Activated T-helper 2 cell treated with anti-CD3 and anti-CD28 coated beads, Interferon-gamma antibody, Interleukin-2, Interleukin-4, amounts not matched to agents 10 μg/mL and 5 μg/mL and 100 μg/mL, durations not matched to agents 14 hours and 24 hours and 36 hours (primary cell): ENCODE results near the gene AP1B1. TPM values are rescaled to one million over a fixed set of nuclear protein-coding genes. Genes with fewer than 3 reads are reported as not detected.
"Not testable (repeated sequence)": the region's sequence is repeated elsewhere in the genome, so short reads cannot be mapped to it uniquely, and the experiment has no call there.

ENCODE experiments used
- DNase-seq: peaks from one replicate; pipeline ENCODE4 v3.0.0; 2021; ENCODE audit warnings: low spot score
- H3K27ac Mint-ChIP-seq: one replicate; pipeline ENCODE4 v1.8.0; 2021; ENCODE audit warnings: mixed read lengths
- H3K27me3 Mint-ChIP-seq: one replicate; pipeline ENCODE4 v1.8.0; 2021; ENCODE audit warnings: low read depth, mixed read lengths
- H3K36me3 Mint-ChIP-seq: one replicate; pipeline ENCODE4 v1.8.0; 2021; ENCODE audit warnings: low read depth, mixed read lengths
- H3K4me1 Mint-ChIP-seq: one replicate; pipeline ENCODE4 v1.8.0; 2021; ENCODE audit warnings: low read depth, mixed read lengths
- H3K4me3 Mint-ChIP-seq: one replicate; pipeline ENCODE4 v1.8.0; 2021; ENCODE audit warnings: low read depth, mild to moderate bottlenecking, moderate library complexity, mixed read lengths
- H3K9me3 Mint-ChIP-seq: one replicate; pipeline ENCODE4 v1.8.0; 2021; ENCODE audit warnings: mixed read lengths
- intact Hi-C: fragments of 100-400 bp; cut with micrococcal nuclease; formaldehyde crosslinking; loops from one replicate; pipeline ENCODE4 v1.15.1; 2023
- total RNA-seq: library from RNA; stranded (reverse); gene quantifications from 2 replicates; pipeline ENCODE4 v1.2.3, GENCODE V29; 2022

The AP1B1 gene
- total RNA-seq = 73.4 and 76.4 TPM in 2 replicates

- Mint-ChIP-seq H3K9me3 (no peaks in the 10 kb centered on the region), H3K4me1 (peaks cover 22% of the 10 kb centered on the region), H3K27ac (peak within 1 kb of the TSS; percentile 87), H3K27me3 (no peaks in the 10 kb centered on the region), H3K4me3 (peak within 1 kb of the TSS; percentile 89), H3K36me3 (peaks cover 11% of the 10 kb centered on the region)
- peak; percentile 92 for DNase-seq
- intact Hi-C loops = loop anchor here (1.0 kb wide), 1 partner anchor 119 kb away; no protein-coding TSS in a partner anchor
These were observed at the start of gene AP1B1 for GRCh38 chr22:29387921-29388758. TSS of gene AP1B1 (minus strand) at chr22:29388570. CDS start at chr22:29367243, 21,327 bp downstream.

GRCh38 chr22:29435236-29436136, 47.1 kb upstream of the AP1B1 start:
- Mint-ChIP-seq H3K9me3 (no peaks in the 10 kb centered on the region), H3K27ac (no peak overlapping the region), H3K27me3 (peaks cover 33% of the 10 kb centered on the region), H3K4me3 (no peak overlapping the region), H3K4me1 (no peaks in the 10 kb centered on the region), H3K36me3 (no peaks in the 10 kb centered on the region)
- no peak for DNase-seq
- intact Hi-C loops = no loop called here

GRCh38 chr22:29434288-29434687, 45.9 kb upstream of the AP1B1 start:
- no peaks in the 10 kb centered on the region for H3K9me3 Mint-ChIP-seq
- H3K36me3 Mint-ChIP-seq = no peaks in the 10 kb centered on the region
- H3K4me1 Mint-ChIP-seq = no peaks in the 10 kb centered on the region
- no peak overlapping the region for H3K4me3 Mint-ChIP-seq
- DNase-seq = no peak
- peaks cover 40% of the 10 kb centered on the region for H3K27me3 Mint-ChIP-seq
- intact Hi-C loops = no loop called here
- H3K27ac Mint-ChIP-seq = no peak overlapping the region

- intact Hi-C loops = no loop called here
- no peak overlapping the region for H3K4me3 Mint-ChIP-seq
- H3K4me1 Mint-ChIP-seq = no peaks in the 10 kb centered on the region
- no peaks in the 10 kb centered on the region for H3K9me3 Mint-ChIP-seq
- no peak for DNase-seq
- H3K36me3 Mint-ChIP-seq = no peaks in the 10 kb centered on the region
- no peak overlapping the region for H3K27ac Mint-ChIP-seq
- peaks cover 43% of the 10 kb centered on the region for H3K27me3 Mint-ChIP-seq
These were observed 45.5 kb upstream of the AP1B1 start for GRCh38 chr22:29433856-29434255.

GRCh38 chr22:29431986-29432385, 43.6 kb upstream of the AP1B1 start:
- Mint-ChIP-seq H3K36me3 (no peaks in the 10 kb centered on the region), H3K27me3 (peaks cover 55% of the 10 kb centered on the region), H3K4me1 (no peaks in the 10 kb centered on the region), H3K4me3 (no peak overlapping the region), H3K9me3 (no peaks in the 10 kb centered on the region), H3K27ac (no peak overlapping the region)
- intact Hi-C loops = no loop called here
- no peak for DNase-seq

- intact Hi-C loops = no loop called here
- Mint-ChIP-seq H3K4me3 (no peak overlapping the region), H3K9me3 (no peaks in the 10 kb centered on the region), H3K27me3 (peaks cover 33% of the 10 kb centered on the region), H3K36me3 (no peaks in the 10 kb centered on the region), H3K4me1 (no peaks in the 10 kb centered on the region), H3K27ac (no peak overlapping the region)
- DNase-seq = no peak
These were observed 38.9 kb upstream of the AP1B1 start for GRCh38 chr22:29427176-29427760.

GRCh38 chr22:29426476-29426875, 38.1 kb upstream of the AP1B1 start:
- Mint-ChIP-seq H3K9me3 (no peaks in the 10 kb centered on the region), H3K4me3 (no peak overlapping the region), H3K4me1 (no peaks in the 10 kb centered on the region), H3K36me3 (no peaks in the 10 kb centered on the region), H3K27me3 (peaks cover 31% of the 10 kb centered on the region), H3K27ac (no peak overlapping the region)
- intact Hi-C loops = no loop called here
- no peak for DNase-seq

GRCh38 chr22:29418704-29419103, 30.3 kb upstream of the AP1B1 start:
- H3K27me3 Mint-ChIP-seq, H3K36me3 Mint-ChIP-seq, intact Hi-C loops, H3K27ac Mint-ChIP-seq, DNase-seq, H3K4me3 Mint-ChIP-seq, H3K9me3 Mint-ChIP-seq: not testable (repeated sequence)
- H3K4me1 Mint-ChIP-seq = peaks cover 24% of the 10 kb centered on the region

GRCh38 chr22:29414951-29415591, 26.7 kb upstream of the AP1B1 start:
- H3K4me3 Mint-ChIP-seq = peak overlapping the region; percentile 80
- not testable (repeated sequence) for H3K9me3 Mint-ChIP-seq
- peaks cover 34% of the 10 kb centered on the region for H3K4me1 Mint-ChIP-seq

GRCh38 chr22:29412772-29413171, 24.4 kb upstream of the AP1B1 start:
- peaks cover 45% of the 10 kb centered on the region for H3K4me1 Mint-ChIP-seq
- not testable (repeated sequence) for H3K4me3 Mint-ChIP-seq, H3K27ac Mint-ChIP-seq, H3K27me3 Mint-ChIP-seq, H3K9me3 Mint-ChIP-seq, DNase-seq, H3K36me3 Mint-ChIP-seq
- intact Hi-C loops = loop anchor here (1.0 kb wide), 1 partner anchor 17 kb away; no protein-coding TSS in a partner anchor

More at GRCh38 chr22:29414951-29415591, 26.7 kb upstream of the AP1B1 start:
- H3K36me3 Mint-ChIP-seq, intact Hi-C loops, H3K27me3 Mint-ChIP-seq: not testable (repeated sequence)
- peak; percentile 73 for DNase-seq
- peak overlapping the region; percentile 89 for H3K27ac Mint-ChIP-seq

- intact Hi-C loops, H3K36me3 Mint-ChIP-seq, H3K27me3 Mint-ChIP-seq, H3K27ac Mint-ChIP-seq, H3K9me3 Mint-ChIP-seq, H3K4me3 Mint-ChIP-seq, DNase-seq: not testable (repeated sequence)
- peaks cover 45% of the 10 kb centered on the region for H3K4me1 Mint-ChIP-seq
These were observed 23.3 kb upstream of the AP1B1 start for GRCh38 chr22:29411569-29412211.

GRCh38 chr22:29408940-29409339, 20.6 kb upstream of the AP1B1 start:
- Mint-ChIP-seq H3K4me3 (no peak overlapping the region), H3K36me3 (no peaks in the 10 kb centered on the region), H3K4me1 (peaks cover 24% of the 10 kb centered on the region), H3K9me3 (no peaks in the 10 kb centered on the region), H3K27ac (no peak overlapping the region), H3K27me3 (peaks cover 2% of the 10 kb centered on the region)
- intact Hi-C loops = no loop called here
- no peak for DNase-seq
